GM19372 (cell line): ENCODE measurements around the gene SPRR1A.
"Not testable (repeated sequence)": the region's sequence is repeated elsewhere in the genome, so short reads cannot be mapped to it uniquely, and the experiment has no call there.

Source experiments
- ATAC-seq: cut with Tn5 transposase; IDR thresholded peaks from one replicate; pipeline ENCODE4 v1.9.1; 2021; ENCODE audit warnings: mild to moderate bottlenecking, low read depth, moderate library complexity; ENCODE audit not compliant: unreplicated experiment

Gene SPRR1A

DNA sequence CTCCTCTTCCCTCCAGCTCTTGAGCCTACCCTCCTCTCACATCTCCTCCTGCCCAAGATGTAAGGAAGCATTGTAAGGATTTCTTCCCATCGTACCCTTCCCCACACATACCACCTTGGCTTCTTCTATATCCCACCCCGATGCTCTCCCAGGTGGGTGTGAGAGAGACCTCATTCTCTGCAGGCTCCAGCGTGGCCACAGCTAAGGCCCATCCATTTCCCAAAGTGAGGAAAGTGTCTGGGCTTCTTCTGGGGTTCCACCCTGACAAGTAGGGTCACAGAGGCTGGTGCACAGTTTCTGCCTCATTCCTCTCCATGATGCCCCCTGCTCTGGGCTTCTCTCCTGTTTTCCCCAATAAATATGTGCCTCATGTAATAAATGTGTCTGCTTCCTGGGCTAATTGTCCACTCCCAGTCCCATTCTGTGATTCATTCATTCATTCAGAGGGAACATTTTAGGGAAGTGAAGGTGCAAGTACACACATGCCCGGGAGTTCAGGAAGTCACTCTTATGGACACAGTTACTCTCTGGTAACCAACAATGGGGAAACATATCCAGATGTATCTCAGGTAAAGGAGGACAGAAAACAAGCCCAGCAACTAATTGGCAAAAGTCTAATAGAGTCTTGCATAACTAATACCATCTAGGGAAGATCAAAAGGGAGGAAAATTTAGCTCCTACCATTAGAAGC, 11.5 kb upstream of the SPRR1A start:
- no peak for ATAC-seq

DNA sequence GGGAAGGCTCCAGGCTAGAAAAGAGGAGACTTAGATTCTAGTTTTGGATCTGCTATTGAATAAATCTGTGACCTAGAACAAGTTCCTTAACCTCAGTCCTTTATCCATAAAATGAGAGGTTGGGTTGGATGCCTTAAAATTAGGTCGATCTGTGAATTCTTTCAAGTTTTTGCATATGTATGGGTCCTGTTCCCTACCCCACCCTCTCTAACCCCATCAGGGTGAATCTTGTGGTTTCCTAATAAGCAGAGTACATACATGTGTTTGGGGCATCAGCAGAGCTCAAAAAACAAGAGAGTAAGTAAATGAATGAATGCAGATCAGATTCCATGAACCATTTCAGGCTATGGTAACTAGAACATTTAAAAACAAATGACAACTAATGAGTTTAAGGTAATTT, 7.2 kb upstream of the SPRR1A start:
- ATAC-seq: no peak

DNA sequence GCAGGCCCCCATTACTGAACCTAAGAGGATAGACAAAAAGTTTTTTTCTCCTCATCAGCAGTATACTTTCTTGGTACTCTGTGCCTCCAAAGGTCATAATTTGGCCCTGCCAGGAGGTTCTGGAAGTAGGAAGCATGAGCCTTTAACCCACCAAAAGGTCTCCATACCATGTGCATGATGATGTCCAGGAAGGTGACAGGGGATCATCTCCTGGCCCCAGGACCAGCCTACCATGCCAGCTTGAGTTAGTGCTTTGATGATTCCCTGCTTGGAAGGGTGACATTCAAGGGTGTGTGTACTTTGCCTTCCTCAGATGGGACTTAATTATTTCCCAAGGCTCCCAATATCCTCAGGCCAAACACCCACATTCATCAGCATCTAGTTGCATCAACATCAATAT, 6.3 kb upstream of the SPRR1A start:
- ATAC-seq: no peak

DNA sequence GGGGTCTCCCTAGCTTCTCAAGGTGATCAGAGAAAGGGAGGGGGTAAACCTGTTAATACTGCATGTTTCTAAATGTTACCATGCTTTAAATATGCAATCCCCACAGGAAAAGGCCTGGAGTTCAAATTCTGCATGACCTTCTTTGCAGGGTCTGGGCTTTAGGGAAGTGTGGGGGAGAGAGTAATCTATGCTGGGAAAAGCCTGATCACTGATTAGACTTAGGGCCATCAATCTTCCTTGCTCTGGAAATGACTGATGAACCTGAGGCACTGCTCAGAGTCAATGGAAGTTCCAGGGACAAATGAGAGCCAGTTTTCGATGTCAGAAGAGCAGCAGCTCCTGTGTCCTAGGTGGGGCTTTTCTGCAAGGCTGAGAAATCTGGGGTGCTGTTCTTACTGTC, 3.2 kb upstream of the SPRR1A start:
- ATAC-seq: no peak

DNA sequence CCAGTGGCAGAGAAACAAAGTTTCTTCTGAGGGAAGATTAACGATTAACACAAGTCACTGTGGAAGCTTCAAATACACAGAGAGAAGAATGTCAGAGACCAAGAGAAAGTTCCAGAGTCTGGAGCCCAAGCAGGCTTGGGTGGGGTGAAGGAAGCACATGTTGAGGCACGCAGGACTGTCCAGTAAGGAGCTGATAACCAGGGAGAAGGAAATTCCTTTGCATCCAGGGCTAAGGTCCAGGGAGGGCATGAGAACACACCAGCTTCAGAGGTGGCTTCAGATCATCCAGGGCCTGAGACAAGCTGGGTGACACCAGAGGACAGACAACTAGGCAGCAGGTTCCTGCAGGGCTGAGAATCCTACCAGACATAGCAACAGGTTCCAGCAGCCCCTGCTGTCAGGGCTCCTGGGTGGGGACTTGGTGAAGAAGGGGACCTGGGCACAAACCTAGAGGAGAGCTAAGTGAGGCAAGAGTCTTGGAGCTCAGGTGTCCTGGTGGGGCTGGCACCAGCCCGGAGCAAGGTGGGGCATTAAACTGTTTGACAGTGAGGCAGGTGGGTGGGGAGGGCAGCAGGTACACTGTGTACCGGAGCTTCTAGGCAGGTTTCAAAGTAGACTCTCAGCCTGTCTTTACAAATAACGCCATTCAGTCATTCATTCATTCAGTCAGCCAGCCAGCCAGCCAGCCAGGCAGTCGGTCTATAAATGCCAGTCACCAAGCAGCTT, 2.6 kb upstream of the SPRR1A start:
- no peak for ATAC-seq

DNA sequence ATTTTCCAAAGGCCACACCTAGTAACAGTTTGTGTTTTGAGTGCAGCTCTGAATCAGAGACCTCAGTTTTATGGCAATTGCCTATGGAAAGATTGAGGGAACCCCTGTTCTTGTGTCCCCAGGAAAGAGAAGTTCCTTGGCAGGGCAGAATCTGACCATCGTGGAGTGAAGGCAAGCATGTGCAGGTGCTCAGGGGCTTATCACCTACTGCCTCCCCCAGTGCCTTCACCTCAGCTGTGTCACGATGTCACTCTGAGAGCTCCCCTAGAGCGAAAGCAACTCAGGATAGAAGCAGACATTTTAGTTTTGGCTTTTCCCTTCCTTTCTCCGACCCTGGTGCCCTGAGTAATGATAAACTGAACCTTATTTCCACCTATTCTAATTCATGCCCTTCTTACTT, 1.8 kb upstream of the SPRR1A start:
- ATAC-seq: no peak

DNA sequence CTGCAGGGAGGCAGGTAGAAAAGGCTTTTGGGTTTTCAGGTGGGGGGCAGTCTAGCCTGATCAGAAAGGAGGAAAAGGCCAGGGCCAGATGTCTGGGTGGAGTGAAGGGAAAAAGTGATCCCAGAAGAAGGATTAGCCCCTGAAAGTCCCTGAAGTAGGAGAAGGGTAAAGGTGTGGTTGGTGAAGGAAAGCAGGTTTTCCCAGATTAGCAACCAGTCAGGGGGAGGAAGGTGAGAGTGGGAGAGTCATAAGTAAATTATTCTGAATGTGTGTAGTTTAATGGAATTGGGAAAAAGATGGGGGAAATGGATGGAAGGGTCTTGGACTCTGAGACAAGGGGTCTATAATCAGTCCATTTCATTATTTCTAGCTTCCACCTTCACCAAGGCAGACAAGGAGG, 647 bp upstream of the SPRR1A start:
- ATAC-seq: no peak

DNA sequence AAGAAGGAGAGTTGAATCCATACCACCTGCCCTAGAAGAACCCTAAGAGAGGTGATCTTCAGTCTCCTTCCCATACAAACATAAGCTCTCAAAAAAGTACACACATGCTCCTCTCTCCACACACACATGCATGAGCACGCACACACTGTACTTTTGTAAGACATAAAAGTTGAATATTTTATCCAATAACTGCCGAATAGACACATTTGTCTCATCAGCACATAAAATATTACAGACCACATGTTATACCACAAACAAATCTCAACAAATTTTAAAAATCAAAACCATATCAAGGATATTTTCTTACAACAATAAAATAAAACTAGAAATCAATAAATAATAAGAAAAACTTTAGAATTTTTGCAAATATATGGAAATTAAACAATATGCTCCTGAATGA, 2.7 kb downstream of the SPRR1A start:
- no peak for ATAC-seq

DNA sequence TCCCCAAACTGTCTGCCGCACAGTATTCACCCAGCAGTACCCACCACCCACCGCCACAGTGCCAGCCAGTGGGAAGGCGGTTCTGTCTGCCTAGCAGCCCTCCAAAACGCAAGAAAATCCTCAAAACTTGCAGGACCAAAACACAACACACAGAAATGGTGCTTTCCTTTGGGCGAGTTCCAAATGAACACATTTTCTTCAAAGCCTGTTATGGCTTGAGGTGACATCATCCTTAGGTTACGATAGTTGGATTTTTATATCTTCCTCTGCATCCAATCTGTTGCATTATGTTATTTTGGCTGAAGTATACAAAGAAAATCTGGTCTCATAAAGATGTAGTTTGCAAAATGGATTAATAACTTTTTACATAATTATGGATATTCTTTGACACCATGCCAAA, 9.3 kb downstream of the SPRR1A start:
- ATAC-seq: no peak

DNA sequence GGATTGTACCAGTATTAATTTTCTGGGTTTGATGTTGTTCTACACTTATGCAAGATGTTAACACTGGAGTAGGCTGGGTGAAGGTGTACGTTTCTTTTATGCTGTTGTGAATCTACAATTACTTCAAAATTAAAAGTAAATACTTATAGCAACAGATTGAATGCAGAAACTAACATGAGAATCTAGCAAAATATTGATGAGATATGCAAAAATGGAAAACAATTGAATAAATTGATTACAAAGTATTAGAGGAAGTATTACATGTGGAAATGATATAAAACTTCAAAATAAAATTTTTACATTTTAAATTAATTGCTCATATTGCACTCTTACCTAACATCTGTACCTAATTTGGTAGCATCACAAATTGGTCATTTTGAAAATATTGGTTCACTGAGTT, 12.0 kb downstream of the SPRR1A start:
- no peak for ATAC-seq

DNA sequence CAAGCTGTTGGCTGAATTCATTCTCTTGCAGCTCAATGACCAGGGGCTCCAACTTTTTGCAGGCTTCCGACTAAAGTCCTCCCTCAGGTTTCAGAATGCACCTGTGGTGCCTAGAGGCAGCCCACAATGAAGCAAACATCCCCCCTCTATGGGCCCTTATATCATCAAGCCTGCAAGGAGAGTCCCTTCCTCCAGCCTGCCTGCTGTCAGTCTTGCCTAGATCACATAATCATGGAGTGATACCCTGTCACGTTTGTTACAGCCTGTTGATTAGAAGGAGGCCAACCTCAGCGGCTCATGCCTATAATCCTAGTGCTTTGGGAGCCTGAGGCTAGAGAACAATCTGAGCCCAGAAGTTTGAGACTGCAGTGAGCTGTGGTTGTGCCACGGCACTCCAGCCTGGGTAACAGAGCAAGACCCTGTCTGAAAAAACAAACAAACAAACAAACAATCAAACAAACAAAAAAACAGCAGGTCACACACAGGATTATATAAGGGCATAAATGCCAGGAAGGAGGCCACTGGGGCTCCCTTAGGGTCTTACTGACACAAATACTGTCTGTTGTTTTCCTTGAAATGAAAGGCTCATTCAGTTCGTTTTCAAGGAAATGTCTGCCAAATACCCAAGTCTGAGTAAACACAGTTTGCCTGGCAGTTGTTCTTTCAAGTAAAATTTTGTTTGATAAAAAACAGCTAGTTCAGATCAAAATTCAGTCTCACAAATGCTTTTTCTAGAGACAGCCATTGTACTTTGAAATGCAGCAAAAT, 12.9 kb downstream of the SPRR1A start:
- ATAC-seq: no peak

DNA sequence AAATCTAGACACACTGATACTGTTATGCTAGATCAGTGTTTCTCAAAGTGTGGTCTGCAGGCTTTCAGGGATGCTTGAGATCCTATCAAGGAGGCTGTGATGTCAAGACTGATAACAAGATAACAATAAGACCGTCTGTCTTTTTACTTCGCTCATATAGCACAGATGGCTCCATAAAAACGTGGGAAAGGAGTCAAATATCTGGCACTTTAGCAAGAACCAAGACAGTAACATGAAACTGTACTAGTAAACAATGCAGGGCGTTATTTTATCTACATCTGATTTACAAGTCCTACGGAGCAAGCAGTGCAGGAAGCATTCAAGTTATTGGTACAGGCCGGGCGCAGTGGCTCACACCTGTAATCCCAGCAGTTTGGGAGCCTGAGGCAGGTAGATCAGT, 14.0 kb downstream of the SPRR1A start:
- no peak for ATAC-seq

DNA sequence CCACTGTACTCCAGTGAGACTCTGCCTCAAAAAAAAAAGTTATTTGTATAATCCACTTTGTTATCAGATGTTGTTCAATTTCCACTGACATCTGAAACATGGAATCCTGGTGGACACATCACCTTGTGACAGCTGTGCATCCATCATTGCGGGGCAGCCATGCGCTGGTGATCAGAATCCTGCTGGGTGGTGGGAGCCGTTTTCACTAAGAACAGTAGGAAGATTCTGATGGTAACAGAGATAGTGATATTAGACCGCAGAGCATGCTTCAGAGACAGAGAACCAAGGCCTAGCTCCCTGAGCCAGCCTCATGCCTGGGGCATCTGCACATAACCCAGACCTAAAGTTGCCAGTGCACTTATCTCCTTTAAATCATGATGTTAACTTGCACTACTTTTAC, 14.6 kb downstream of the SPRR1A start:
- no peak for ATAC-seq

DNA sequence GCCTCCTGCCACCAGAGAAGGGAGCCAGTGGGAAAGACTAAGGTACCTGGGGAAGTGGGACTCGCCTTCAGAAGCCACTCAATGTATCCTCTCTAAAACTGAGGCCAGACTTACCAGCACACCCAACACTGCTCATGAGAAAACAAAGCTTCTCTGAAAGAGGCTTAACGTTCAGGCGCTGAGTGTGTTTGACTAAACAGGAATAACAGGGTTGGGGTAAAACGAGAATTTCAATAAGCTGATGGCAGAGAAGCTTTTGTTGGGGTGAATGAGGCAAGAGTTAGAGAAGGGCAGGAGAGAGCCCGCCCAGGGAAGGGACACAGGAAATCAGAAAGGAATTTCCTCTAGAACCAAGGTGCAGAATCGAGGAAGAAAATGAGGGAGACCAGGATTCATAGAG, 15.9 kb downstream of the SPRR1A start:
- no peak for ATAC-seq

DNA sequence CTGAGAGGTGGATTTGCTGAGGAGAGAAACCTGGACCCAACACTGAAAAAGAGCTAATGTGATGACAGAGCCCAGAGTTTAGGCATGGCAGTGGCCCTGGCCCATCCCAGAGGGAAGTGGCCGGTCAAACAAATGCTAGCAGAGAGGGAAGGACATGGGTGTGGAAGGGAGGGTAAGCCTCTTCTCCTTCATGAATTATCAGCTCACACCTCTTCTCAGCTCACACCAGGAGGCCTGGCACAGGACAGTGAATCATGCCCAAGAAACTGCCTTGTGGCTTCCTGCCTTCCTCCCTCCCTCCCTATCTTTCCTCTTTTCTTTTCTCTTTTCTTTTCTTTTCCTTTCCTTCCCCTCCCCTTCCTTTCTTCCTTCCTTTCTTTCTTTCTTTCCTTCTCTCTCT, 16.4 kb downstream of the SPRR1A start:
- no peak for ATAC-seq

DNA sequence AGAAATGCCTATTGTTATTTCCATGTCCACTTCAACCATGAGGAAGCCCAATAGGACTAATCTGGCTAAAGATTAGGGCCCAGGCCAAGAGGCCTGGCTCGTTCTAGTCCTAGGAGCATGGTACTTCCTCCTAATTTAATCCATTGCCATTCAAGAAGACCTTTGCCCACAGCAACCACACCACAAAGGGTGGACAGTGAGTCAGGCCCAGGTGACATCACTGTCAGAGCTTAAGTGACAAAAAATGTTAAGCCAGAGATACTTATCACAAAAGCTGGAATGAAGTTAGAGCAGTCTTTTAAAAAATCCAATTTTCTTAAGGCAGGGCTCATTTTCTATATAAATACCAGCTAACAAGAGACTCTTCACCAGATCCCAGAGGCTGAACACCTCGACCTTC, 17.5 kb downstream of the SPRR1A start, which contains the start of gene SPRR3:
Gene SPRR3 (plus strand): TSS at position 368 of the 400 bp plus-strand sequence. CDS start 1,272 bp downstream, outside the sequence.
- ATAC-seq: no peak

DNA sequence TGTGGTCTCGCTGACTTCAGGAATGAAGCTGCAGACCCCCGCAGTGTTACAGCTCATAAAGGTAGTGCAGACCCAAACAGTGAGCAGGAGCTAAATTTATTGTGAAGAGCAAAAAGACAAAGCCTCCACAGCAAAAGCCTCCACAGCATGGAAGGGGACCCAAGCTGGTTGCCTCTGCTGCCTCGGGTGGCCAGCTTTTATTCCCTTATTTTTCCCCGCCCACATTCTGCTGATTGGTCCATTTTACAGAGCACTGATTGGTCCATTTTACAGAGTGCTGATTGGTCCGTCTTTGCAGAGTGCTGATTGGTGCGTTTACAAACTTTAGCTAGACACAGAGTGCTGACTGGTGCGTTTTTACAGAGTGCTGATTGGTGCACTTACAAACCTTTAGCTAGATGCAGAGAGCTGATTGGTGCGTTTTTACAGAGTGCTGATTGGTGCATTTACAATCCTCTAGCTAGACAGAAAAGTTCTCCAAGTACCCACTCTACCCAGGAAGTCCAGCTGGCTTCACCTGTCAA, 27.4 kb downstream of the SPRR1A start:
- not testable (repeated sequence) for ATAC-seq

DNA sequence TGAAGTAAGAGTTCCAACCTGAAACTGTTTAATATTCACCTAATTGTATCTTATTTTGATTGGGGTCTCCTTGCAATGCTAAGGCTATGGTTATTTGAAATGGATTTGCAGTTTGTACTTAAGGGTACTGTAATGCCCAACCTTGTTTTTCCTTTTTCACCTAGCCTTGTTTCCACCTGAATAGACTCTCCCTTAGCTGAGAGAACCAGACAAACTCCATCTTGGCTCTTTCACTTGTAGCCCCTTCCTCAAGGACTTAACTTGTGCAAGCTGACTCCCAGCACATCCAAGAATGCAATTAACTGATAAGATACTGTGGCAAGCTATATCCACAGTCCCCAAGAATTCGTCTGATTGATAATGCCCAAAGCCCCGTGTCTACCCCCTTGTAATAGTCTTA, 37.9 kb downstream of the SPRR1A start:
- not testable (repeated sequence) for ATAC-seq

DNA sequence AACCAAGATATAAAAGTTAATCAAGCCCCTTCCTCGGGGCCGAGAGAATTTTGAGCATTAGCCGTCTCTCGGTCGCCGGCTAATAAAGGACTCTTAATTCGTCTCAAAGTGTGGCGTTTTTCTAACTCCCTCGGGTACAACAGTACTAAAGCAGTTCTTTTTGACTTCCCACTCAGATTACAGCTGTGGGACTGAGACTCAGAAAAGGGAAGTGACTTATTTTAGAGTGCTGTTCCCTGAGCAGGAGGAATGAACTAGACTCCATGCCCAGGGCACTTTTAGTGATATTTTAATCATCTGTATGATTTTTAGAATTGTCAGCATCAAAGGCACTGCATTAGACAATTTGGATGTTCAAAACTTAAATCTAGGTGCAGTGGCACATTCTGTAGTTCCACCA, 38.5 kb downstream of the SPRR1A start:
- not testable (repeated sequence) for ATAC-seq

DNA sequence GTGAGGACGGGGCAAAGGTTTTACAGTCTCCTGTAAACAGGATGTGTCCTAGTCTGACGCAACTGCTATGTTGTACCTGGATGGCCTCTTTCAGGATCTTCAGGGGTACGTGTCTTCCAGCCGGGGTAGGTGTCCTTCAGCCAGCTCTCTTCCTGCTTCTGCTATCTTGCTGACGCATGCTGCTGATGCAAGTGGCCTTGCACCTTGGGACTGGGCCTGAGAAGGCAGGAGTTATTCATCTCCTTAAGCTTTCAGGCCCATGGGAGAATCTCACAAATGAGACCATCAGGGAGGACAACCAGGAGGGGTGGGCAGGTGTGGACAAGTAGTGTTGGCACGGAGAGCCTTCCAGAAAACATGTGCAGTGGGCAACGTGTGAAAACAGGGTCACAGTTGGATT, 39.2 kb downstream of the SPRR1A start:
- no peak for ATAC-seq

DNA sequence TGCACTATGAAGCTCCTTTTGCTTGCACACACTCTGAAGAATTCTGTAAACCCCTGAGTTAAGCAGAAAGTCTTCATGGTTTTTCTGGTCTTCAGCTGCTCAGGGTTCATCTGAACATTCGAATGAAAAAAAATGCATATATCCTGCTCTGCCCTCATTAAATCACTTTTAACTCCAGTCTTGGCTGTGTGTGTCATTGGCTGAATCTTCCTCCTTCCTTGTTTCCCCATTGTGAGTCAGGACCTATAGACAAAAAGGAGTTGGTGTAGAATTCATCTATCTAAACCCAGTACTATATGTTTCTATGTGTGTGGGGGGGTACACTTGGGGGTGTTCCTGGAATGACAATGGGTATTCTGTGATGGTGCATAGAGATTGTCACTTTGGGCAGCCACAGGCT, 40.5 kb downstream of the SPRR1A start:
- ATAC-seq: no peak
